HG03354 (cell line): Measurements from ENCODE around the gene KIAA1328.
"Not testable (repeated sequence)": the region's sequence is repeated elsewhere in the genome, so short reads cannot be mapped to it uniquely, and the experiment has no call there.

ENCODE experiments used
- ATAC-seq: cut with Tn5 transposase; IDR thresholded peaks from one replicate; pipeline ENCODE4 v1.9.1; 2021; ENCODE audit warnings: mild to moderate bottlenecking; ENCODE audit not compliant: unreplicated experiment, poor library complexity, severe bottlenecking

KIAA1328 gene

GRCh38 chr18:36828630-36829361 lies at the start of gene KIAA1328, which contains the start of gene TPGS2:
Gene KIAA1328 (plus strand): TSS chr18:36829127. CDS start chr18:36829139, 12 bp downstream.
Gene TPGS2 (minus strand): TSS chr18:36829002. CDS start chr18:36828767, 235 bp downstream.
- ATAC-seq = peak; percentile 92

DNA sequence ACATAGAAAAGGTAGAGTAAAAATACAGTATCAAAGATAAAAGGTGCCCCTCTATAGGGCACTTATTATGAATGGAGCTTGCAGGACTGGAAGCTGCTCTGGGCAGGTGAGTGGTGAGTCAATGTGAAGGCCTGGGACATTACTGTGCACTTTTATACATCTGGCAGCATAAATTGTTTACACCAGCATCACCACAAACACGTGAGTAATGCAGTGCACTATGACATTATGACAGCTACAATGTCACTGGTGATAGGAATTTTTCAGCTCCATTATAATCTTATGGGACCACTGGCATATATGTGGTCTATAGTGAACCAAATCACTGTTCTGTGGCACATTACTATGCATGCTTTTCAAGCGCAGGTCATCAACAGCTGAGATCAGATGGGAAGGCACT lies 48.2 kb upstream of the KIAA1328 start:
- ATAC-seq = no peak

DNA sequence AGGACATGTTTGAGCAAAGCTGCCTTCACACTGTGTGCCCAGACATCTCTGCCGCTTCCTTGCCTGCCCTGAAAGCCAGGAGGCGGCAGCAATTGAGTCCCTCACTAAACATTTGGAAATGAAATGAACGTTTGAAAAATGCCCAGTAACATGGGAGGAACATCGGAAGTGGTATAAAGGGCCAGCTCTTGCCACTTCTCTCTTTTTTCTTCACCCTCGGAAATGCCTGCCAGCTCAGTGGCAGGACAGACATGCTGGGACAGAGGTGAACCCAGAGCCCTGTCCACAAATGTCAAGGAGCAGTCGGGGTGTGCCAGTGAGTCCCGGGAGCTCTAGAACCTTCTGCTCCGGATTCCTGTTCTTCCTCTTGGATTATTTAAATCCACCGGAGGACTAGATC lies 46.2 kb upstream of the KIAA1328 start:
- ATAC-seq = no peak

GRCh38 chr18:36783792-36784191 lies 45.1 kb upstream of the KIAA1328 start:
- no peak for ATAC-seq

DNA sequence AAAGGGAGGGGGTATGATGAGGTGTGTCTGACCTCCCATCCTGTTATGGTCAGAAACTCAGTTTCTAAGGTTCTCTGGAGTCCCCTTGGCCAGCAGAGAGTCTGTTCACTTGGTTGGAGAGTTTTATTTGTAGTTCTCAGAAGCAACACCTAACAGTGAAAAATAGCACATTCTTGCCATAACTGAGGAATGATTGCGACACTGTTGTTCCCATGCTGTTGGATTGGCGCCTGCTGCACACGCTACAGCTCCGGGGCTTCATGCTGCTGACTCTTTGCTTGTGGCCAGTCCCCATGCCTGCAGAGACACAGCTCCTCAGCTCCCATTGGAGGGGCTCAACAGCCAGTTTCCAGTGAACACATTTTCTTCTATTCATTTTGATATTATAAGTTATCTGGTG lies 42.2 kb upstream of the KIAA1328 start:
- ATAC-seq = no peak

DNA sequence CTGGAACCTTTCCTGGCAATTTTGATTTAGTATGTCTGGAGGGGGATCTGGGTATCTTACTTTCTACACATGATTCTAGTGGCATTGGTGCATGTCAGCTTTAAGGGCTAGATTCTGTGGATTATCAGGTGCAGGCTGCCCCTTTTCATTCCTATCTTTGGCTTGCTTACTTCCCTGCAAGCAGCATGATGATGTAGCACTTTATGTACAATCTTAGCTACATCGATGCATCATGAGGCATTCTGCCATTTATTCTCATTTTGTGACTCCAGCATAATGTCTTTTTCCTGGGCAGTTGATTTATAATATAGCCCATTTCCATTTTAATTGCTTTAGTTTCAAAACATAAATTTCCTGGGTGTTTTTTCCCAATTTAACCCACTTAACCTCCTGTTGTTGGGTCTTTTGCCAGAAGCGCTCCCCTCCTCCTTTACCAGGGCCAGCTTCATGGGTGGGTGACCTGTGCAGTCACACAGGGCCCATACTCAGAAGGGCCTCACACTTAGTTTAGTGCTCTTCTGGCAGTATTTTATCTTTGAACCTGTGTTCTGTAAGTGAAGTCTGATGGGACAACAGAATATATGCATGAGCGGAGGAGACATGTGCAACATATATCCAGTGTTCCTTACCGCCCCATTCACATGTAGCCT lies 36.2 kb upstream of the KIAA1328 start:
- no peak for ATAC-seq

GRCh38 chr18:36798738-36799473 lies 30.0 kb upstream of the KIAA1328 start:
- ATAC-seq = no peak

DNA sequence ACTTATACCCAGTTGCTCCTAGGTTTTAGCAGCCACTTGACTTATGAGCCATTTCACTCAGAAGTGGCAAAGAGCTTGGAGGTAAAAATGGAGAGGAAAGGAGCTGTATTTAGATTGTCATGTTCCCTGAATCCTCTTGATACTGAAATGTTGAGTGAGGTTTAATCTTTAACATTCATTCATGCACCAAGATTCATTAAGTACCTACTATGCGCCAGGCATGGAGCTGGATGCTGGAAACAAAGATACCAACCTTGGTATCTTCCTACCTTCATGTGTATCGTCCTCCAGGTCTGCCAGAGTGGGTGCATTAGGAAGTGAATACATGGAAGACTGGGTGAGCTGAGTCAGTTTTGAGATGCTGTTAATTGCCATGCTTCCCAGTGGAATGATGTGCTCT lies 23.8 kb upstream of the KIAA1328 start:
- no peak for ATAC-seq

- no peak for ATAC-seq
Measured at GRCh38 chr18:36808681-36809080, 20.2 kb upstream of the KIAA1328 start.

DNA sequence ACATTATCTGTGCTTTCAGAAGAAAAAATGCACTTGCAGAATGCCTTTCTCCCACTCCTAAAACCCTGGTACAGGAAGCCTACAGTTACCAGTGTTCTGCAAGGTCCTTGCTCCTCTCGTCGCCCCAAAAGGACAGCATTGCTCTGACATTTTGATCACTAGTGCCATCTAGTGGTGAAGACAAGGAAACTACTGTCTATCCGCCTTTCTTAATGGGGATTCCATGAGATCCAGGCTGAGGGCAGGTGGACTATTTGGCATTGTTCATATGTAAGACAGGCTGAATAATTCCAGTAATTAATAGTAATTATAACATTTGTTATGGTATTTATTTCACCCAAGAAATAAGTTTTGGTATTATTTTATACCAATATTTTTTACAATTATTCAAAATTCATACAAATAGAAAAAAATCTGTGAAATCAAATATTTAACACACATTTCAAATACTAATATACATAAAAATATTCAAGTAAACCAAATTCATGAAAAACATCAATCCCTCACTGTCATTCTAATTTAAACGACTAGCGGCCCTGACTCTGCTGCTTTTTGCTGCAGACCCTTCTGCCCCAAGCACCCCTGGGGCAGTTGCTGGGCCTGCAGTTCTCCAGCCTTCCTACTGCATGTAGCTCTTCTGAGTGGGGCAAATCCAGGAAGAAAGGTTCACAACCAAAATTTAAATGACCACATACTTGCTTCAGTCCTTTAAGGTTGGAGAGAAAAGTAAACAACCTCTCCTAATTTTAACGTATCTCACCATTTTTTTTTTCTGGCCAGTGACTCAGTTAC lies 19.1 kb upstream of the KIAA1328 start:
- ATAC-seq = peak; percentile 99

GRCh38 chr18:36811430-36811829 lies 17.5 kb upstream of the KIAA1328 start:
- no peak for ATAC-seq

- ATAC-seq = no peak
Measured at GRCh38 chr18:36811955-36812354, 17.0 kb upstream of the KIAA1328 start.

- no peak for ATAC-seq
Measured at GRCh38 chr18:36812678-36813077, 16.2 kb upstream of the KIAA1328 start.

GRCh38 chr18:36813101-36813775 lies 15.7 kb upstream of the KIAA1328 start:
- no peak for ATAC-seq

- no peak for ATAC-seq
Measured at GRCh38 chr18:36813824-36814223, 15.1 kb upstream of the KIAA1328 start.

DNA sequence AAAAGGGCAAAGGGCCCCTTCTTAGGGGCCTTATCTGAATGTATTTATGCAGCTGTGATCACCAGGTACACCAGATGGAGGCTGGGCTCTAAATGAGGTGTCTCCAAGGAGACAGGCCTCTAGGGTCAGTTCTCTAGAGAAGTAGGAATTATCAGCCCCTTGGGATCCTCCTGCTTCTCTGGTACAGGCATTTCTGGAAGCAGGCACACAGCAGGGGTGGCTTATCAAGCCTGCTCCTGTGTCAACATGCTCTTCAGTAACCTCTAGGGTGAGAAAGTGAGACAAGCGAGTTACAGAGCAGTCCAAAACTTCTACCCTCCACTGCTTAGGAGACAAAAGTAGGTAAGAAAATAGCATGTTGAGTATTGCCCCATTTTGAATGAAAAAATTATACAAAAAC lies 13.9 kb upstream of the KIAA1328 start:
- ATAC-seq = no peak

DNA sequence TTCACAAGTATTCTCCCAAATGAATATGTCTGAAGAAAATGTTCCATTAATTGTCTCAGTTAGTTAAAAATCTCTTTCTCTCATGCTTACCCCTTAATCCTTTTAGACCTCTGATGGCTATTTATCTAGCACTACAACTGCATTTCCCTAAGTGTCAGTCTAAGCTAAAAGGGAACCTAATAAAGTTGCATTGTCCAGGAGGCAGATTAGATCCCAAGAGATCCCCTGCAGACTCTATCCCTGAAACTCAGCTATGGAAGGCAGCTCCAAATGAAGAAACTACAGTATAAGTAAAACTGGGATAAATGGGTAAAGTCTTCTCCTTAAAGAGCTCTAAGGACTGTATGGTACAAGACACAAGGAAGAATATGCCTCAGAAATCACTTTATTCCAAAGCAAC lies 12.8 kb upstream of the KIAA1328 start:
- ATAC-seq = not testable (repeated sequence)

- ATAC-seq = no peak
Measured at GRCh38 chr18:36817039-36817438, 11.9 kb upstream of the KIAA1328 start.

- no peak for ATAC-seq
Measured at GRCh38 chr18:36818652-36819051, 10.3 kb upstream of the KIAA1328 start.
